Transverse colon (tissue), 3 donors: Measurements from ENCODE around the gene TNRC6B.

ENCODE experiments used
- CTCF ChIP-seq, 5 experiments: fragments of 200-600 bp in 3 of 5; fragments of 450-650 bp in 2 of 5; sonication (generic) in 3 of 5; IDR thresholded peaks; 1 replicate in 2 of 5; 2 replicates in 3 of 5; pipeline ENCODE4 v1.5.1; 2016 to 2017; ENCODE audit warnings: antibody characterized with exemption in 5 of 5, inconsistent platforms in 3 of 5, mild to moderate bottlenecking in 2 of 5, moderate library complexity in 1 of 5
- EP300 ChIP-seq: sonication (generic); formaldehyde crosslinking; IDR thresholded peaks from one replicate; pipeline ENCODE4 v1.6.1; 2017; ENCODE audit warnings: antibody characterized with exemption, low read depth

GRCh38 chr22:40366068-40366467, 188.3 kb downstream of the TNRC6B start:
- TF ChIP-seq EP300 (no peak), CTCF (IDR thresholded peaks at IDR 0.05) (no peak)
